Measurements from ENCODE around the gene DYNLT1. TPM values are rescaled to one million over a fixed set of nuclear protein-coding genes. Genes with fewer than 3 reads are reported as not detected.

The DYNLT1 gene
- total and polyA plus RNA-seq, 10 of the 15 experiments (the other 5 are each of a cell fraction or from before 2014, with no cell fraction given), result 33.6 to 298 (median 89.2) TPM

GRCh38 chr6:158619922-158620801 lies 24.4 kb downstream of the DYNLT1 start:
- Histone ChIP-seq H3K4me3 (no peak overlapping the region), H3K9ac (ENCODE audit: control insufficient read depth, insufficient read depth, low read length) (no peak overlapping the region), H3K9me3 (replicated peaks; ENCODE audit: control insufficient read depth, insufficient read depth, low read length) (no peaks in the 10 kb centered on the region), H3K36me3 (ENCODE audit: control insufficient read depth in 2 of 2, insufficient read depth in 2 of 2, low read length in 1 of 2) (peaks cover 0 to 13% of the 10 kb centered on the region in 2 experiments; a peak in 2 of 4 replicates), H3K27me3 (replicated peaks in 1 of 2; ENCODE audit: control insufficient read depth in 2 of 2, insufficient read depth in 2 of 2, low read length in 1 of 2) (no peaks in the 10 kb centered on the region), H3K79me2 (ENCODE audit: control insufficient read depth, insufficient read depth, low read length) (no peaks in the 10 kb centered on the region), H4K20me1 (ENCODE audit: control insufficient read depth, insufficient read depth) (no peaks in the 10 kb centered on the region), H3K4me2 (ENCODE audit: control insufficient read depth, insufficient read depth) (no peak overlapping the region), H2AFZ (ENCODE audit: control insufficient read depth, low read depth, low read length) (no peak overlapping the region), H3K27ac (ENCODE audit: control insufficient read depth, insufficient read depth) (no peak overlapping the region), H3K4me1 (ENCODE audit: control insufficient read depth, insufficient read depth, low read length) (no peaks in the 10 kb centered on the region; the same call in 1 of the 2 replicates)
- intact Hi-C loops (cut with micrococcal nuclease; ENCODE audit: unreplicated experiment) (no loop called here), in situ Hi-C loops (cut with MboI) (no loop called here)
- FAIRE-seq, result no peak
- POLR2A ChIA-PET, result no interaction called here
- TF ChIP-seq SUPT20H (IDR thresholded peaks at IDR 0.05; ENCODE audit: borderline replicate concordance, control insufficient read depth, low read depth, low read length), result no peak
- TF ChIP-seq MEF2A (IDR thresholded peaks at IDR 0.05; ENCODE audit: insufficient read depth, low read depth, low read length), result no peak
- TF ChIP-seq ATF2 (IDR thresholded peaks at IDR 0.05; ENCODE audit: low read length), result no peak
- TF ChIP-seq LARP7 (IDR thresholded peaks at IDR 0.05), result no peak
- TF ChIP-seq HDAC6 (IDR thresholded peaks at IDR 0.05; ENCODE audit: unreplicated experiment), result no peak
- TF ChIP-seq RAD51 (IDR thresholded peaks at IDR 0.05), result no peak
- TF ChIP-seq BCL3 (IDR thresholded peaks at IDR 0.05; ENCODE audit: borderline replicate concordance, insufficient read depth, low read depth, low read length, poor library complexity, severe bottlenecking), result no peak
- TF ChIP-seq ATF3 (IDR thresholded peaks at IDR 0.05; ENCODE audit: borderline replicate concordance, extremely low read depth, low read depth, low read length), result no peak
- no peak for TF ChIP-seq TAF1 (IDR thresholded peaks at IDR 0.05; ENCODE audit: borderline replicate concordance, low read depth, low read length)
- no peak for TF ChIP-seq MTA3 (IDR thresholded peaks at IDR 0.05; ENCODE audit: borderline replicate concordance, low read length)
- no peak for TF ChIP-seq REST (IDR thresholded peaks at IDR 0.05; ENCODE audit: low read depth, low read length)
- TF ChIP-seq PAX5 (IDR thresholded peaks at IDR 0.05; ENCODE audit: borderline replicate concordance, low read depth, low read length), result no peak
- no peak for TF ChIP-seq IKZF1 (conservative IDR thresholded peaks at IDR 0.05)
- no peak for TF ChIP-seq NBN (IDR thresholded peaks at IDR 0.05)
- no peak for TF ChIP-seq POLR2AphosphoS5 (IDR thresholded peaks at IDR 0.05; ENCODE audit: low read length)
- TF ChIP-seq MEF2B (IDR thresholded peaks at IDR 0.05; ENCODE audit: partially characterized antibody, poor library complexity, severe bottlenecking), result no peak
- DNase-seq (ENCODE audit: low read depth, low spot score), result no peak
- BruUV-seq (replicated peaks), result no TSS peak
- CTCF ChIA-PET, result interaction anchor here (1.3 to 4.4 kb wide), 3 partner anchors 10 to 406 kb away, joined by 3 to 15 read pairs (median 4); no protein-coding TSS in a partner anchor
- no peak for ATAC-seq
- SMC1A ChIA-PET (ENCODE audit: uncharacterized antibody, unreplicated experiment), result interaction anchor here (0.7 to 1.5 kb wide), 2 partner anchors 15 to 29 kb away, joined by 3 read pairs; no protein-coding TSS in a partner anchor
- RAD21 ChIA-PET (ENCODE audit: unreplicated experiment), result interaction anchor here (0.7 to 1.3 kb wide), 2 partner anchors 40 to 42 kb away, joined by 3 to 4 read pairs; no protein-coding TSS in a partner anchor
- WGBS (ENCODE audit: insufficient coverage, insufficient replicate concordance, low lambda C conversion rate, missing lambda C conversion rate), result 95% methylated on average over 17 of the region's 17 CpGs

All from GM12878 (cell line).